Calu3 (cell line): Measurements from ENCODE around the gene COL4A2. TPM values are rescaled to one million over a fixed set of nuclear protein-coding genes. Genes with fewer than 3 reads are reported as not detected.

Experiments
- BruUV-seq: library from RNA; stranded (reverse); fragments of 400-500 nt; replicated peaks from 2 replicates; lab custom pipeline; 2021; lab: Mats Ljungman, UMichigan
- CTCF ChIA-PET: fragments of 300-600 bp; sonication (Branson Sonifier 250); formaldehyde crosslinking; loops from one replicate; lab custom pipeline; 2022; ENCODE audit warnings: antibody characterized with exemption; lab: Charles Lee
- DNase-seq: peaks from one replicate; pipeline ENCODE4 v3.0.0; 2022
- H3K27ac Mint-ChIP-seq: one replicate; pipeline ENCODE4 v1.8.0; 2022; ENCODE audit warnings: mixed read lengths; ENCODE audit not compliant: unreplicated experiment
- H3K27me3 Mint-ChIP-seq: one replicate; pipeline ENCODE4 v1.8.0; 2022; ENCODE audit warnings: mixed read lengths; ENCODE audit not compliant: unreplicated experiment
- H3K36me3 Mint-ChIP-seq: one replicate; pipeline ENCODE4 v1.8.0; 2022; ENCODE audit warnings: mild to moderate bottlenecking, moderate library complexity, mixed read lengths; ENCODE audit not compliant: insufficient read depth, unreplicated experiment
- H3K4me1 Mint-ChIP-seq: one replicate; pipeline ENCODE4 v1.8.0; 2022; ENCODE audit warnings: mild to moderate bottlenecking, low read depth, mixed read lengths; ENCODE audit not compliant: unreplicated experiment
- H3K4me3 Mint-ChIP-seq: one replicate; pipeline ENCODE4 v1.8.0; 2022; ENCODE audit warnings: mild to moderate bottlenecking, low read depth, moderate library complexity, mixed read lengths; ENCODE audit not compliant: unreplicated experiment
- H3K9me3 Mint-ChIP-seq: one replicate; pipeline ENCODE4 v1.8.0; 2022; ENCODE audit warnings: low read depth, mixed read lengths; ENCODE audit not compliant: unreplicated experiment
- CTCF ChIP-seq: fragments of 200-600 bp; IDR thresholded peaks from one replicate; pipeline ENCODE4 v1.8.0; 2022; ENCODE audit warnings: antibody characterized with exemption; ENCODE audit not compliant: unreplicated experiment
- intact Hi-C: fragments of 100-400 bp; cut with micrococcal nuclease; formaldehyde crosslinking; loops from one replicate; pipeline ENCODE4 v1.10.0; 2022; ENCODE audit not compliant: unreplicated experiment
- total RNA-seq: library from RNA; stranded (reverse); gene quantifications from 2 replicates; pipeline ENCODE4 v1.2.3, GENCODE V29; 2022

Gene COL4A2
- total RNA-seq, 1 experiment from 2014 or later: 0.42 TPM

GRCh38 chr13:110492679-110493593 lies 185.9 kb downstream of the COL4A2 start:
- CTCF ChIA-PET: no interaction called here
- Mint-ChIP-seq H3K4me1 (no peaks in the 10 kb centered on the region), H3K4me3 (no peak overlapping the region), H3K27ac (no peak overlapping the region), H3K36me3 (no peaks in the 10 kb centered on the region), H3K27me3 (no peaks in the 10 kb centered on the region), H3K9me3 (no peaks in the 10 kb centered on the region)
- no peak for TF ChIP-seq CTCF
- DNase-seq: no peak
- intact Hi-C loops: no loop called here
- BruUV-seq: no TSS peak

- H3K4me1 Mint-ChIP-seq: no peaks in the 10 kb centered on the region
- no peak for TF ChIP-seq CTCF
- no peak for DNase-seq
- no peak overlapping the region for H3K27ac Mint-ChIP-seq
- H3K9me3 Mint-ChIP-seq: no peaks in the 10 kb centered on the region
- intact Hi-C loops: no loop called here
- H3K36me3 Mint-ChIP-seq: no peaks in the 10 kb centered on the region
- no peak overlapping the region for H3K4me3 Mint-ChIP-seq
- CTCF ChIA-PET: no interaction called here
- no TSS peak for BruUV-seq
- H3K27me3 Mint-ChIP-seq: no peaks in the 10 kb centered on the region
Measured at GRCh38 chr13:110493613-110494012, 186.5 kb downstream of the COL4A2 start.

- CTCF ChIA-PET: no interaction called here
- no peak overlapping the region for H3K27ac Mint-ChIP-seq
- no peak for TF ChIP-seq CTCF
- intact Hi-C loops: no loop called here
- no peaks in the 10 kb centered on the region for H3K27me3 Mint-ChIP-seq
- no peak overlapping the region for H3K4me3 Mint-ChIP-seq
- no peaks in the 10 kb centered on the region for H3K4me1 Mint-ChIP-seq
- BruUV-seq: no TSS peak
- no peak for DNase-seq
- no peaks in the 10 kb centered on the region for H3K36me3 Mint-ChIP-seq
- H3K9me3 Mint-ChIP-seq: no peaks in the 10 kb centered on the region
Measured at GRCh38 chr13:110495376-110495775, 188.3 kb downstream of the COL4A2 start.

GRCh38 chr13:110495881-110496280 lies 188.8 kb downstream of the COL4A2 start:
- no peak for DNase-seq
- H3K36me3 Mint-ChIP-seq: no peaks in the 10 kb centered on the region

More at GRCh38 chr13:110495881-110496280, 188.8 kb downstream of the COL4A2 start:
- no peak for TF ChIP-seq CTCF
- no TSS peak for BruUV-seq
- Mint-ChIP-seq H3K27me3 (no peaks in the 10 kb centered on the region), H3K27ac (no peak overlapping the region), H3K9me3 (no peaks in the 10 kb centered on the region), H3K4me1 (no peaks in the 10 kb centered on the region), H3K4me3 (no peak overlapping the region)
- CTCF ChIA-PET: no interaction called here
- intact Hi-C loops: no loop called here
